K562 (cell line): Measurements from ENCODE around the gene HMGXB3. TPM values are rescaled to one million over a fixed set of nuclear protein-coding genes. Genes with fewer than 3 reads are reported as not detected.

Source experiments
- ATAC-seq: fragments of 200-7000 bp; cut with Tn5 transposase; 3 replicates; pipeline ENCODE4 v1.9.1; 2020; ENCODE audit warnings: moderate library complexity
- BruUV-seq: library from RNA; stranded (reverse); fragments of 400-500 nt; replicated peaks from 2 replicates; lab custom pipeline; 2021; lab: Mats Ljungman, UMichigan
- CTCF ChIA-PET: fragments of 300-600 bp; formaldehyde crosslinking; extraction: SDS; loops from one replicate; lab custom pipeline; 2021; ENCODE audit warnings: low intra/inter-chr PET ratio; lab: Yijun Ruan, JAX
- POLR2A ChIA-PET: fragments of 300-600, 350-650 bp; sonication (Branson Sonifier 250); formaldehyde crosslinking; extraction: SDS; loops from one replicate; lab custom pipeline; 2021; ENCODE audit warnings: antibody characterized with exemption, inconsistent platforms; lab: Yijun Ruan, JAX
- DNase-seq, 4 experiments: peaks; one replicate each; pipeline versions ENCODE4 v3.0.0 to v3.0.0-alpha.2; 2011 to 2018; ENCODE audit warnings: low spot score in 3 of 4, mixed read lengths in 3 of 4; ENCODE audit errors: extremely low read depth in 1 of 4
- FAIRE-seq: peaks from 2 replicates; lab custom pipeline; 2011; peaks lifted over from hg19 to GRCh38; lab: Jason Lieb, UNC
- H2AFZ ChIP-seq: 2 replicates; pipeline ENCODE4 v1.6.0; 2011; ENCODE audit warnings: low read depth, low read length, control low read depth, inconsistent platforms
- H3K27ac ChIP-seq: fragments of 200-600 bp; 3 replicates; pipeline ENCODE4 v1.8.0; 2011; ENCODE audit warnings: low read depth, mild to moderate bottlenecking, control low read depth, inconsistent platforms, low read length, moderate library complexity, mixed read lengths; ENCODE audit errors: extremely low read depth
- H3K27me3 ChIP-seq, 2 experiments: fragments of 300-600 bp in 1 of 2; 2 replicates in 1 of 2; 3 replicates in 1 of 2; pipeline versions ENCODE4 v1.6.0 to v1.8.0; 2011; ENCODE audit warnings: inconsistent platforms in 2 of 2, low read length in 2 of 2, mild to moderate bottlenecking in 1 of 2, mixed read lengths in 1 of 2, moderate library complexity in 1 of 2; ENCODE audit not compliant: control insufficient read depth in 2 of 2, insufficient read depth in 2 of 2
- H3K36me3 ChIP-seq: fragments of 300-600 bp; 3 replicates; pipeline ENCODE4 v1.8.0; 2011; ENCODE audit warnings: mild to moderate bottlenecking, low read length, inconsistent platforms; ENCODE audit not compliant: control insufficient read depth, insufficient read depth
- H3K4me1 ChIP-seq, 2 experiments: fragments of 200-600 bp in 1 of 2; replicated peaks in 1 of 2; 2 replicates in 1 of 2; 3 replicates in 1 of 2; pipeline versions ENCODE4 v1.5.1 to v1.8.0; 2011; ENCODE audit warnings: inconsistent platforms in 2 of 2, low read length in 2 of 2, mild to moderate bottlenecking in 1 of 2, mixed read lengths in 1 of 2, moderate library complexity in 1 of 2; ENCODE audit not compliant: control insufficient read depth in 2 of 2, insufficient read depth in 2 of 2
- H3K4me2 ChIP-seq: 2 replicates; pipeline ENCODE4 v1.6.1; 2011; ENCODE audit warnings: low read length, control low read depth, inconsistent platforms, mixed read lengths; ENCODE audit not compliant: insufficient read depth
- H3K4me3 ChIP-seq: fragments of 200-600 bp; sonication (generic), shearing (Covaris generic); 2 replicates; pipeline ENCODE4 v1.5.1; 2016; ENCODE audit warnings: control low read depth, inconsistent platforms
- H3K79me2 ChIP-seq: fragments of 200-600 bp; 3 replicates; pipeline ENCODE4 v1.8.0; 2011; ENCODE audit warnings: low read length, inconsistent platforms; ENCODE audit not compliant: control insufficient read depth, insufficient read depth
- H3K9ac ChIP-seq, 2 experiments: 2 replicates each; pipeline versions ENCODE4 v1.6.0 to v1.6.1; 2011; ENCODE audit warnings: low read depth in 2 of 2, low read length in 2 of 2, control low read depth in 1 of 2, inconsistent platforms in 1 of 2, mild to moderate bottlenecking in 1 of 2, mixed read lengths in 1 of 2; ENCODE audit not compliant: insufficient read depth in 1 of 2
- H3K9me1 ChIP-seq: one replicate; pipeline ENCODE4 v1.6.0; 2011; ENCODE audit warnings: inconsistent platforms, mild to moderate bottlenecking, low read length, moderate library complexity; ENCODE audit not compliant: control insufficient read depth, insufficient read depth
- H3K9me3 ChIP-seq: replicated peaks from 2 replicates; pipeline ENCODE4 v1.5.1; 2011; ENCODE audit warnings: low read depth, low read length, inconsistent platforms; ENCODE audit not compliant: control insufficient read depth, insufficient read depth
- H4K20me1 ChIP-seq: replicated peaks from 2 replicates; pipeline ENCODE4 v1.6.1; 2011; ENCODE audit warnings: low read length, inconsistent platforms, mixed read lengths; ENCODE audit not compliant: control insufficient read depth, insufficient read depth
- C11orf30 ChIP-seq: fragments of 450-650 bp; IDR thresholded peaks from 2 replicates; pipeline ENCODE4 v1.6.1; 2016; ENCODE audit warnings: low read depth, mild to moderate bottlenecking
- CEBPB ChIP-seq: fragments of 450-650 bp; IDR thresholded peaks from 2 replicates; pipeline ENCODE4 v1.6.1; 2016; ENCODE audit warnings: missing genetic modification characterization, missing compliant biosample characterization
- CGGBP1 ChIP-seq: fragments of 250-450 bp; sonication (Bioruptor Pico); IDR thresholded peaks from 2 replicates; pipeline ENCODE4 v1.9.0; 2021; ENCODE audit warnings: mild to moderate bottlenecking
- EHMT2 ChIP-seq: fragments of 450-650 bp; IDR thresholded peaks from 2 replicates; pipeline ENCODE4 v1.6.1; 2018; ENCODE audit warnings: antibody characterized with exemption
- KLF13 ChIP-seq: fragments of 450-650 bp; IDR thresholded peaks from 2 replicates; pipeline ENCODE4 v1.6.1; 2016; ENCODE audit warnings: missing genetic modification characterization, low read depth, mild to moderate bottlenecking, missing compliant biosample characterization, moderate library complexity, borderline replicate concordance
- MAFF ChIP-seq: IDR thresholded peaks from 2 replicates; pipeline ENCODE4 v1.6.1; 2012; ENCODE audit warnings: low read length, improper control_type of control experiment
- MAFG ChIP-seq: fragments of 450-650 bp; conservative IDR thresholded peaks from 2 replicates; pipeline ENCODE4 v1.6.1; 2016; ENCODE audit warnings: missing genetic modification characterization, missing compliant biosample characterization
- MAFK ChIP-seq: IDR thresholded peaks from 2 replicates; pipeline ENCODE4 v1.6.1; 2011; ENCODE audit warnings: low read length, improper control_type of control experiment
- MCM3 ChIP-seq: fragments of 450-650 bp; IDR thresholded peaks from 2 replicates; pipeline ENCODE4 v1.6.1; 2016
- PTRF ChIP-seq: fragments of 450-650 bp; IDR thresholded peaks from 2 replicates; pipeline ENCODE4 v1.6.1; 2016; ENCODE audit warnings: mild to moderate bottlenecking, missing genetic modification characterization, missing compliant biosample characterization
- RBM15 ChIP-seq: fragments of 200-400 bp; formaldehyde crosslinking; IDR thresholded peaks from 2 replicates; pipeline ENCODE4 v1.6.1; 2018; ENCODE audit warnings: mild to moderate bottlenecking, low read length, moderate library complexity; ENCODE audit not compliant: insufficient read depth
- RBM17 ChIP-seq: fragments of 200-400 bp; formaldehyde crosslinking; IDR thresholded peaks from 2 replicates; pipeline ENCODE4 v1.6.1; 2017; ENCODE audit warnings: low read depth, mild to moderate bottlenecking, low read length, borderline replicate concordance
- STAT6 ChIP-seq: sonication (generic); formaldehyde crosslinking; IDR thresholded peaks from 2 replicates; pipeline ENCODE4 v1.8.1; 2023; ENCODE audit warnings: mild to moderate bottlenecking, missing genetic modification reagents
- ZKSCAN1 ChIP-seq: fragments of 150-350 bp; IDR thresholded peaks from 2 replicates; pipeline ENCODE4 v1.6.1; 2016; ENCODE audit warnings: low read depth, low read length
- ZNF316 ChIP-seq: fragments of 450-650 bp; IDR thresholded peaks from 2 replicates; pipeline ENCODE4 v1.6.1; 2016
- WGBS: fragments of 100-300 bp; shearing (Covaris generic); methylation state at CpG from one replicate; pipeline ENCODE4 v1.1.6; 2016; ENCODE audit warnings: low coverage, mixed read lengths; ENCODE audit not compliant: insufficient coverage; ENCODE audit errors: missing lambda C conversion rate; 5-methylcytosine and 5-hydroxymethylcytosine counted together
- in situ Hi-C: fragments of 300-500 bp; cut with MboI; formaldehyde crosslinking; loops from 4 replicates; pipeline ENCODE4 v1.15.0; 2018; ENCODE audit warnings: inconsistent platforms, mixed read lengths
- intact Hi-C: fragments of 100-400 bp; cut with micrococcal nuclease; formaldehyde crosslinking; loops from 2 replicates; pipeline ENCODE4 v1.14.2; 2022
- polyA plus RNA-seq, 8 experiments: library from polyadenylated mRNA; depleted of rRNA in 4 of 8; stranded (reverse) in 5 of 8; unstranded in 3 of 8; fragments of >200 nt; fragmentation: Nextera tagmentation in 2 of 8; fragmentation: Illumina TruSeq in 1 of 8; extraction: Ambion mirVana in 2 of 8; extraction: Trizol in 1 of 8; gene quantifications; 2 replicates each; pipeline versions ENCODE4 v1.2.1 to v1.2.3, GENCODE V29; 2011 to 2014; ENCODE audit warnings: inconsistent platforms in 1 of 8, missing spikeins in 1 of 8
- total RNA-seq, 7 experiments: library from RNA; depleted of rRNA in 6 of 7; stranded (reverse); fragments of >200 nt in 6 of 7; fragmentation: Illumina TruSeq in 2 of 7; extraction: Trizol in 2 of 7; gene quantifications; 2 replicates each; pipeline versions ENCODE4 v1.2.1 to v1.2.3, GENCODE V29; 2011 to 2021; ENCODE audit warnings: low replicate concordance in 1 of 7

Gene HMGXB3
- total and polyA plus RNA-seq, 9 of the 15 experiments (the other 6 are each of a cell fraction or from before 2014, with no cell fraction given): 1.8 to 44.1 (median 32.2) TPM

GRCh38 chr5:149982505-149982904 lies 18.0 kb upstream of the HMGXB3 start:
- FAIRE-seq: no peak
- ATAC-seq: no peak
- no peaks in the 10 kb centered on the region for H3K36me3 ChIP-seq
- no peaks in the 10 kb centered on the region for H3K9me3 ChIP-seq
- no peaks in the 10 kb centered on the region for H4K20me1 ChIP-seq
- POLR2A ChIA-PET: interaction anchor here (0.7 to 1.1 kb wide), 2 partner anchors 11 to 22 kb away, joined by 3 to 4 read pairs; partner anchors contain the start of gene SLC26A2
- no peak overlapping the region for H2AFZ ChIP-seq
- no peaks in the 10 kb centered on the region for H3K4me1 ChIP-seq
- H3K9me1 ChIP-seq: no peaks in the 10 kb centered on the region
- TF ChIP-seq MAFK: 0 out of 2 replicates have a peak, but pooled peaks have one; percentile 19
- no peak for TF ChIP-seq PTRF (tag)
- TF ChIP-seq MAFG (tag): peak; percentile 56; the same call in 1 of the 2 replicates
- TF ChIP-seq ZNF316: peak; percentile 82
- no peak for TF ChIP-seq ZKSCAN1
- peak; percentile 71 for TF ChIP-seq C11orf30
- peak; percentile 40; the same call in 1 of the 2 replicates for TF ChIP-seq MAFF
- H3K27ac ChIP-seq: no peak overlapping the region
- no peak overlapping the region for H3K4me2 ChIP-seq
- H3K4me3 ChIP-seq: no peak overlapping the region
- no peak overlapping the region for H3K9ac ChIP-seq
- CTCF ChIA-PET: no interaction called here
- DNase-seq: no peak
- H3K27me3 ChIP-seq: no peaks in the 10 kb centered on the region
- intact Hi-C loops: no loop called here
- no peaks in the 10 kb centered on the region for H3K79me2 ChIP-seq
- in situ Hi-C loops: no loop called here
- no TSS peak for BruUV-seq

GRCh38 chr5:149988126-149988525 lies 12.4 kb upstream of the HMGXB3 start:
- DNase-seq: no peak
- Histone ChIP-seq H3K79me2 (no peaks in the 10 kb centered on the region), H3K9me1 (no peaks in the 10 kb centered on the region), H3K27me3 (no peaks in the 10 kb centered on the region), H3K9me3 (no peaks in the 10 kb centered on the region), H3K4me3 (no peak overlapping the region), H3K9ac (no peak overlapping the region), H4K20me1 (no peaks in the 10 kb centered on the region)
- intact Hi-C loops: no loop called here
- no peak for TF ChIP-seq STAT6
- no peak for TF ChIP-seq EHMT2
- TF ChIP-seq RBM17: no peak
- peak; percentile 71 for TF ChIP-seq CEBPB
- no peak for TF ChIP-seq KLF13 (tag)
- no peak for TF ChIP-seq RBM15
- no peak for TF ChIP-seq MCM3
- no peak for TF ChIP-seq CGGBP1 (CRISPR knock-in tag)
- TF ChIP-seq, all 486 proteins: peak for 1
- FAIRE-seq: no peak
- in situ Hi-C loops: loop anchor here (5.0 kb wide), 1 partner anchor 151 kb away; no protein-coding TSS in a partner anchor
- Histone ChIP-seq H3K27ac (no peak overlapping the region), H2AFZ (no peak overlapping the region), H3K36me3 (no peaks in the 10 kb centered on the region), H3K4me1 (no peaks in the 10 kb centered on the region), H3K4me2 (no peak overlapping the region)
- no TSS peak for BruUV-seq
- POLR2A ChIA-PET: interaction anchor here (1.0 kb wide), 1 partner anchor 37 kb away, joined by 3 read pairs; no protein-coding TSS in a partner anchor
- WGBS: 54% methylated on average over 5 of the region's 5 CpGs
- ATAC-seq: no peak
- CTCF ChIA-PET: interaction anchor here (5.1 kb wide), 1 partner anchor 152 kb away, joined by 102 read pairs; no protein-coding TSS in a partner anchor
